ENCODE measurements around the gene STX2.
"Not testable (repeated sequence)": the region's sequence is repeated elsewhere in the genome, so short reads cannot be mapped to it uniquely, and the experiment has no call there.

The STX2 gene

DNA sequence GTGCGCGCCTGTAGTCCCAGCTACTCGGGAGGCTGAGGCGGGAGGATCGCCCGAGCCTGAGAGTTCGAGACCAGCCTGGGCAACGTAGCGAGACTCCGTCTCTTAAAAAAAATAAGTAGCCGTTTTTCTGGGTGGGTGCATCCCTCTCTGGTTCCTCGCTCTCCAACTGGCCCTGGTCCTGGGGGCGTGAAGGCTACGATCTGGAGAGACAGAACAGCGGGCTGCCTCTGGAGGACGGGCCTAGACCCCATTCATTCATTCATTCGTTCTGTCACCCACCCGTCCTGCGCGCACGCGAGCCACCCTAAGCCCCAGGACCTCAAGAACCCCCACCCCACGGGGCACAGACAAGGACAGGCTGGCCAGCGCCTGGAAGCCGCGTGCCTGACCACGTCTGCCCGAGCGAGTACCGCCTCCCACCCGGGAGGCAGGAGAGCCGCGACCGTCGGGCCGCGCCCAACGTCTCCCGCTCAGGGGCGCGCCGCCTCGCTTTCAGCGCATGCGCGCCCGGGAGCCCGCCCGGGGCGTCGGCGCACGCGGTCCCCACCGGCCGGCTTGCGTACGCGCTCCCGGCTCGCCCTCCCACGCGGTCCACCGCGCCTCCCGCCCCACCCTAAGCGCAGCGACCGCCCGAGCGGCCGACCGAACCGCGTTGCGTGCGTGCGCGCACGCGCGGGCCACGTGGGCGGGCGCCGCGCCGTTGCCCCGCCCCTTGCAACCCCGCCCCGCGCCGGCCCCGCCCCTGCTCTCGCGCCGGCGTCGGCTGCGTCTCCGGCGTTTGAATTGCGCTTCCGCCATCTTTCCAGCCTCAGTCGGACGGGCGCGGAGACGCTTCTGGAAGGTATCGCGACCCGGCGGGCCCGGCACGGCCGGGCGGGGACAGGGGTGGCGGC lies 32.5 kb upstream of the STX2 start, which contains the start of gene RAN:
Gene RAN, plus strand, starts transcription at position 781 of the 893 bp plus-strand sequence. CDS start 528 bp downstream, outside the sequence.
- in situ Hi-C loops (cut with HindIII; ENCODE audit: low sequenced_read_pairs) = no loop called here

DNA sequence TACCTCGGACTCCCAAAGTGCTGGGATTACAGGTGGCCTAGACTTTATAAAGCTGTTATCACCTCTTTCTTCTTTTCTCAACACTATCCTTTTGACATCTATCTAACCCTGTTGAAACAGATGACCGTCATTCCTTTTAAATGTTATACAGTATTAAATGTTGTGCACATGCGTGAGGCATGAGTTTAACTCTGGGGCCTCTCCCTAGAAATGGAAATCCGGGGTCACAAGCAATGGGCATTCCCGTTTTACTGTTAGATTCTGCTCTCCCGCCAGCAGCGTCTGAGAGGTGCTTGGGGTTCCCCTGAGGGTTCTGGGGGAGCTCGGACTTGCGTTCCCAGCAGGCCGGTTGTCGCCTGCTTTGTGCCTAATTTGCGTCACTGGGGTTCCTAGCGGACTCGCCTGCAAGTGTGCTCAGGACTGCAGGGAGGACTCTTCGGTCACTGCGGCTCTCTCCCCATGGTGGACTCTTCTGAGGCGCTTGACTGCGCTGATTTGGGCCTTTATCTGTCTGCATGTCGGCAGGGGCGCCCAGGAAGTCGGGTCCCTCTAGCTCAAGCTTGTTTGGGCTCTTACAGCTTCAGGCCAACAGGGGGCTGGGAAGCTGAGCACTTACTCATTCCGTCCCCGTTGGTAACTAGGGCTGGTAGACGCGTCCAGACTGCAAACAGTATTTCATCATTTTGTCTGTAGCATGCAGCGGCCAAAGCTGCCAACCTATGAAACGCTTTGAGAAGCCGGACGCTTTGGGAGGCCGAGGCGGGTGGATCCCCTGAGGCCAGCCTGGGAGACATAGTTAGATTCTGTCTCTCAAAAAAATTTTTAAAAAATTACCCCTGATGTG lies 31.6 kb upstream of the STX2 start:
- in situ Hi-C loops (cut with HindIII; ENCODE audit: low sequenced_read_pairs) = no loop called here

DNA sequence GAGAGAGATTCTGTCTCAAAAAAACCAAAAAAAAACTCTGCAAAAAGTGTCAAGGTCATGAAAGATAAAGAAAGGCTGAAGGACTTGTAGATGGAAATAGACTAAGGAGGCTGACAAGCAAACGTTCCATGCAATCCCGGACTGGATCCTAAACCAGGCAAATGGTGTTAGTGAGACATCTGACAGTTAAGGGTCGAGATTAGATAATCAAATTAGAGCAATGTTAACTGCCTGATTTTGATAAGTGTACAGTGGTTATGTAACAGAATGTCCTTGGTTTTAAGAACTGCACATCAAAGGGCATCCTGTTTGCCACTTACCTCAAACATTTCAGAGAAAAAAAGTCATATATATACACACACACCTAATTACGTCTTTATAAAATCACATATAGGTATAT lies 29.4 kb upstream of the STX2 start:
- in situ Hi-C loops (cut with HindIII; ENCODE audit: low sequenced_read_pairs) = no loop called here

DNA sequence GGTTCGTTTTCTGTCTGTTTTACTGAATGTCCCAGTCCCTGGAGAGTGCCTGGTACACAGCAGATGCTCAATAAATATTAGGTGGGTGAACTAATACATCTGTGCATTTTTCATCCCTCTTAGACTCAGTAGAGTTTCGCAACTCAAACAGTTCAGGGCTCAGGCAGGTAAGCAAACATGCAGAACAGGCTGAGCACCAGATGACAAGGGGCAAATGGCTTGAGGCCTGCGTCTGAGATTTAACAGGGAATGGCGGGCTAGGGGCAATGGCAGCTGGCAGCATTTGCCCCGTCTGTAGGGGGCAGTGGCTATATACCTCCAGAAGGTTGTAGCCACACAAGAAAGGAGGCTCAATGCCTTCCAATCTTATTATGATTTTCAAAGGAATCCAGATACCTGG lies 24.2 kb upstream of the STX2 start:
- in situ Hi-C loops (cut with HindIII; ENCODE audit: low sequenced_read_pairs) = no loop called here

DNA sequence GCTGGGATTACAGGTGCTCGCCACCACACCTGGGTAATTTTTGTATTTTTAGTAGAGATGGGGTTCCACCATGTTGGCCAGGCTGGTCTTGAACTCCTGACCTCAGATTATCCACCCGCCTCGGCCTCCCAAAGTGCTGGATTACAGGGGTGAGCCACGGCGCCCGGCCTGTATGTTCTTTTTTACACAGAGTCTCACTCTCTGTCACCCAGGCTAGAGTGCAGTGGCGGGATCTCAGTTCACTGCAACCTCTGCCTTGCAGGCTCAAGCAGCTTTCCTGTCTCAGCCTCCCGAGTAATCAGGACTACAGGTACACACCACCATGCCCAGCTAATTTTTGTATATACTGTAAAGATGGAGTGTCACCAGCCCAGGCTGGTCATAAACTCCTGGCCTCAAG lies 23.7 kb upstream of the STX2 start:
- in situ Hi-C loops (cut with HindIII; ENCODE audit: low sequenced_read_pairs) = not testable (repeated sequence)

DNA sequence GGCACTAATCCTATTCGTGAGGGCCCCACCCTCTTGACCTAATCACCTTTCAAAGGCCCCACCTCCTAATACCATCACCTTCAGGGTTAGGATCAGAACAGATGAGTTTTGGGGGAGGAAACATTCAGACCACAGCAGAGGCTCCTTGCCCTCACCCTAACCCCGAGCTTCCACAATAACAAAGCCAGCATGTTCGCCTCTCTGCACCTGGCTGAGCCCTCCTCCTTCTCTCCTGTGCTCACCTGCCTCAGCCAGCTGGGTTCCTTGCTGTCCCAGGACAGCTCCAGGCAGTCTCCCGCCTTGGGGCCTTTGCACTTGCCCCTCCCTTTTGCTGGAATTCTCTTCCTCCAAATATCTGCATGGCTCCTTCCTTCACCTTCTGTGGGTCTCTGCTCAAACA lies 23.1 kb upstream of the STX2 start:
- in situ Hi-C loops (cut with HindIII; ENCODE audit: low sequenced_read_pairs) = no loop called here

DNA sequence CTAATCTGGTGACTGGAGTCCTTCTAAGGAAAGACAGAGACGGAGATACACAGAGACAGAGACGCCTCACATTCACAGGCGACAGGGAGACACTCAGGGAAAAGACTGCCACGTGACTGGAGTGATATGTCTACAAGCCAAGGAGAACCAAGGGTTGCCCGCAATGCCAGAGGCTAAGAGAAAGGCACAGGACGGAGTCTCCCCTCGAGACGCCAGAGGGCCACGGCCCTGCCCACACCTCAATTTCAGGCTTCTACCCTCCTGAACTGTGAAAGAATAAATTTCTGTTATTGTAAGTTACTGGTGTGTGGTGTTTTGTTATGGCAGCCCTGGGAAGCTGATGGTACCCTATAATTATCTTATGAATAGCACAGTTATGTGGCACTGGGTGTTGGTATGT lies 21.3 kb upstream of the STX2 start:
- in situ Hi-C loops (cut with HindIII; ENCODE audit: low sequenced_read_pairs) = no loop called here

DNA sequence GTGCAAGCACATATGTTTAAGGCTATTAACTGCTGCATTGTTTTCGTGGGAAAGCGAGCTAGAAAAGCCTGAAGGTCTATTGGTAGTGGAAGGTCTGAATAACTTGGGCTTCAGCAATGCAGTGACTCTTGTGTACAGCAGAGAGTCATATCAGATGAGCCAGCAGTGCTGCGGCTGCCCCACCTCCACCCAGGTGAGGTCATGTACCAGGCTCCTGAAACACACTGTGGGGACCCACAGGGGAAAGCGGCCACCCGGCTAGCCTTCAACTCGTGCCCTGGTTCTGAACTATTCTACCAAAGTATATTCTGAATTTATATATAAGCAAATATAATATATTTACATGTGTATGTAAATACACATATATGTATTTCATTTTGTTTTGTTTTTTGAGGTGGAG lies 20.1 kb upstream of the STX2 start:
- in situ Hi-C loops (cut with HindIII; ENCODE audit: low sequenced_read_pairs) = no loop called here

DNA sequence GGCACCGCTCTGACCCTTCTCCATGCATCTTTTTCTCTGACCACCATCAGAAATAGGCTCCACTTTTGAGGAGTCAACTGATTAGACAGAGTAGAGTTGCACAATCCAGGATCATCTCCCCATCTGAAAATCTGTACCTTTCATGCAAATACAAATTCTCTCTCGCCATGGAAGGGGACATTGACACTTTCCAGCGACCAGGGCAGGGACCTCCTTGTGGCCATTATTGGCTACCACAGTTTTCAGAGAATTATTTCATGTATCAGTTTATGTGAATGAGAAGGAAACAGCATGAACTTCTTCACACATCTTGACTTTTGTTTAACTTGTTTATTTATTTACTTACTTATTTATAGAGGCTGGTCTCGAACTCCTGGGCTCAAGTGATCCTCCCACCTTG lies 19.0 kb upstream of the STX2 start:
- in situ Hi-C loops (cut with HindIII; ENCODE audit: low sequenced_read_pairs) = no loop called here

DNA sequence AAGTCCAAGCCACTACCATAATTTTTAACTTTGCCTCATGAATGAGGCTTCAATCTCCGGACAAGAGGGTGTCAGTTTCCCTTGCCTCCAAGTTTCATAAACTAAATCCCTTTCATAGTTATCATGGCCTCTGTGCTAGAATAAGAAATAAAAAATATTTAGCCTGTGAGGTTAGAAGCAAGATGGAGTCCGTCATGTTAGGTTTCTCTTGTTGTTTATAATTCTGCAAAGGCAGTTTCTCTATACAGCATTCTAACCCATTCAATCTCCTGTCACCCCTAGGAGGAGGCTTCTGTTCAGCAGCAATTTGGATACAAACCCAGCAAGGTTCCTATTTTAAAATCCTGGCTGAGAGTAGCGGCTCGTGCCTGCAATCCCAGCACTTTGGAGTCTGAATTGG lies 17.0 kb upstream of the STX2 start:
- in situ Hi-C loops (cut with HindIII; ENCODE audit: low sequenced_read_pairs) = no loop called here

DNA sequence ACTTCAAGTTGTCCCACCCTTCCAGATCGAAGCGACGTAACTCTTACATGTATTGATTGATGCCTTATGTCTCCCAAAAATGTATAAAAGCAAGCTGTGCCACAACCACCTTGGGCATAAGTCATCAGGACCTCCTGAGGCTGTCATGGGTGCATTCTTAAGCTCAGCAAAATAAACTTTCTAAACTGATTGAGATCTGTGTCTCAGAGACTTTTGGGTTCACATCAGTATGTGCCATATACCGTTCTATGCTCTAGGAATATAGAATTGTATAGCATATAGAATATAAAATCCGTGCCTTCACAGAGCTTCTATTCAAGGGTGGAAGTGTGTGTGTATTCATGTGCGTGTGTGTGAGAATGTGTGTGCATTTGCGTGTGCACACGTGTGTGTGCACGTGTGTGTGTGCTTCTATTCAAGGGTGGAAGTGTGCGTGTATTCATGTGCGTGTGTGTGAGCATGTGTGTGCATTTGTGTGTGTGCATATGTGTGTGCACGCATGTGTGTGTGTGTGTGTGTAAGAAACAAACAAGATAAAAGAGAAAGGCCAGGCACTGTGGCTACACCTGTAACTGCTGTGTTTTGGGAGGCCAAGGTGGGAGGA lies 11.5 kb upstream of the STX2 start:
- in situ Hi-C loops (cut with HindIII; ENCODE audit: low sequenced_read_pairs) = no loop called here

DNA sequence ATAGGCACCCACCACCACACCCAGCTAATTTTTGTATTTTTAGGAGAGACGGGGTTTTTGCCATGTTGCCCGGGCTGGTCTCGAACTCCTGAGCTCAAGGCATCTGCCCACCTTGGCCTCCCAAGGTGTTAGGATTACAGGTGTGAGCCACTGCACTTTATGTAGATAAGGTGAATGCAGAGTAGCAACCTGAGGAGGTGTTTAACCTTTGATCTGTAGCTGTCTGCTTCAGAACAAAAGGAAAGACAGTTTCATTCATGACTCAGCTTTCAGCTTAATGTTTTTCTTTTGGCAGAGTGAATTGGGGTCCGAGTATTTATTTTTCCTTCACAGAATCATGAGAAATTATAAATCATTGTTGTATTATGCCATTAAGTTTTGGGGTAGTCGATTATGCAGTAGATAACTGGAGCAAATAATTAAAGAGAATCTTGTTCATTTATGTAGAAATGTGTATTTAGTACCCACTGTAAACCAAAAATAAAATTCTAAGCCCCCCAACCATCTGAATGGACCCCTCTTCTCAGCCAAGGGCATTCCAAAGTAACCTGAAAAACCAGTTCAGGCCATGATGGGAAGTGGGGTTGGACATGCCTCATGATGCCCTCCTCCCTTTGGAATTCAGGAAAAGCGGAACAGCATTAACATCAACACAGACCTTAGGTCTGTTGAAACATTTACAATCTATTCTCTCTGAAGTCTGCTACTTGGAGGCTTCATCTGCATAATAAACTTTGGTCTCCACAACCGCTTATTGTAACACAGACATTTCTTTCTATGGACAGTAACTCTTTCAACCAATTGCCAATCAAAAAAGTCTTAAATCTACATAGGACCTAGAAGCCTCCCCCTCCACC lies 10.7 kb upstream of the STX2 start:
- in situ Hi-C loops (cut with HindIII; ENCODE audit: low sequenced_read_pairs) = no loop called here

DNA sequence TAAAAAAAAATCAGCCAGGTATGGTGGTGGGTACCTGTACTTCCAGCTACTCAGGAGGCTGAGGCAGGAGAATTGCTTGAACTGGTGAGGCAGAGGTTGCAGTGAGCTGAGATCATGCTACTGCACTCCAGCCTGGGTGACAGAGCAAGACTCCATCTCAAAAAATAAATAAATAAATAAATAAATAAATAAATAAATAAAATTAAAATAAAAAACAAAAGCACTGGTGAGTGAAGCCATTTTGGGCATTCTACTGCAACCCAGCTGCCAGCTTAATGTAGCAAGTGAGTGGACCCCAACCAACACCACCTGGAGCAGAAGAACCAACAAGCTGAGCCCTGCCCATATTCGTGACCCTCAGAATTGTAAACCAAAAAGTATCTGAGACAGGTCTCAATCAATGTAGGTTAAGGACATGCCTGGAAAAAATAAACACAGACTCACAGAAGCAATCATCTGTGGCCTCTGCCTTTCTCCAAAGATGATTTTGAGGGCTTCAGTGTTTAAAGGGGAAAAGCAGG lies 9.8 kb upstream of the STX2 start:
- in situ Hi-C loops (cut with HindIII; ENCODE audit: low sequenced_read_pairs) = not testable (repeated sequence)

DNA sequence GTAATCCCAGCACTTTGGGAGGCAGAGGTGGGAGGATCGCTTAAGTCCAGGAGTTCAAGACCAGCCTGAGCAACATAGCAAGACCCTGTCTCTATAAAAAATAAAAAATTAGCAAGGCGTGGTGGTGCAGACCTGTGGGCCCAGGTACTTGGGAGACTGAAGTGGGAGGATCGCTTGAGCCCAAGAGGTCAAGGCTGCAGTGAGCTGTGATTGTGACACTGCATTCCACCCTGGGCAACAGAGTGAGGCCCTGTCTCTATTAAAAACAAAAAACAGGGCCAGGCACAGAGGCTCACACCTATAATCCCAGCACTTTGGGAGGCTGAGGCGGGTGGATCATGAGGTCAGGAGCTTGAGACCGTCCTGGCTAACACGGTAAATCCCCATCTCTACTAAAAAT lies 9.1 kb upstream of the STX2 start:
- in situ Hi-C loops (cut with HindIII; ENCODE audit: low sequenced_read_pairs) = not testable (repeated sequence)

DNA sequence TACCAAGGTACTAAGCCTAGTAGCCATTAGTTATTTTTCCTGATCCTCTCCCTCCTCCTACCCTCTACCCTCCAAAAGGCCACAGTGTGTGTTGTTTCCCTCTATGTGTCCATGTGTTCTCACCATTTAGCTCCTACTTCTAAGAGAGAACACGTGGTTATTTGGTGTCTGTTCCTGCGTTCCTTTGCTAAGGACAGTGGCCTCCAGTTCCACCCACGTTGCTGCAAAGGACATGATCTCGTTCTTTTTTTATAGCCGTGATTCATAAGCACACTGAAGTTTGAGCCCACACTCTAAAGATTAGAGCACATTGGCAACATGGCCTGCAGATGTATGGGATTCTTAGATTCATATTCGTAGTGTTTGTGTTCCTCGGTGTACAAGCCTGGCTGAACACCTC lies 8.1 kb upstream of the STX2 start:
- in situ Hi-C loops (cut with HindIII; ENCODE audit: low sequenced_read_pairs) = no loop called here

DNA sequence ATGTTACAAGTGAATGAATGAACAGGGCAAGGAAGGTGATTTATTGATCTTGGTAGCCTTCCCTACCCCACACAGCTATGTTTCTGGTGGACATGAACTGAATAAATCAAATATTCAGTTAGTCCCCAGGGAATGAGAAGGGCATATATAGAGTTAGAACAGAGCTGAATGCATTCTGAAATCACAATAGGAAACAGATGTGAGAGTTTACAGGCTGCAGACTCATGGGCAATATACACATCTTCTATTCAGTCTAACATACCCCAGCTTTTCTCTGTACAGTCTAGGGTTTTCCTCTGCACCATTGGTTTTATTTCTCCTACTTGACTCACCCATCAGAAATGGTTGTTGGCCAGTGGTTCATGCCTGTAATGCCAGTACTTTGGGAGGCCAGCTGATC lies 7.3 kb upstream of the STX2 start:
- in situ Hi-C loops (cut with HindIII; ENCODE audit: low sequenced_read_pairs) = no loop called here

DNA sequence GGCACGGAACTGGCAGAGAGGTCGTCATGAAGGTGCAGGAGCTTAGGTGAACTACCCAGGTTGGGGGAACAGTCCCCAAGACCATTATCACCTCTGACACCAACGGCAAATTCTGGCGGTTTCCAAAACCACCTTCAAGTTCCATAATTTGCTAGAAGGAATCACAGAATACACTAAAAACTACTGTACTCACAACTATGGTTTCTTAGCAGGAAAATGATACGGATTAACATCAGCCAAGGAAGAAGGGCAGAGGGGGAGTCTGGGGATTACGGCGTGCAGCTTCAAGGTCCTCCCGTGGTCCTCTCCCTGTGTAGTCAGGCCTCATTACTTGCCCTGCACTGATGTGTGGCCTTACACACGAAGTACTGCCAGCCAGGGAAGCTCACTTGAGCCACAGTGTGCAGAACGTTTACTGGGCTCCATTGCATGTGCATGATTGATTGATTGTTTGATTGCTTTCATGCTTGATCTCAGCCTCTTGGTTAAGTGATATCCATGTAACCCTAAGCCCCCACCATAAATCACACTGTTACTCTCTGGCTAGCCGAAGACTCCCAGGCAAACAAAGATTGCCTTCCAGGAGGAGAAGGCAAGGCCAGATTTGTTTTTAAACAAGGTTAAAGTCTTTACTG lies 837 bp upstream of the STX2 start:
- in situ Hi-C loops (cut with HindIII; ENCODE audit: low sequenced_read_pairs) = no loop called here

DNA sequence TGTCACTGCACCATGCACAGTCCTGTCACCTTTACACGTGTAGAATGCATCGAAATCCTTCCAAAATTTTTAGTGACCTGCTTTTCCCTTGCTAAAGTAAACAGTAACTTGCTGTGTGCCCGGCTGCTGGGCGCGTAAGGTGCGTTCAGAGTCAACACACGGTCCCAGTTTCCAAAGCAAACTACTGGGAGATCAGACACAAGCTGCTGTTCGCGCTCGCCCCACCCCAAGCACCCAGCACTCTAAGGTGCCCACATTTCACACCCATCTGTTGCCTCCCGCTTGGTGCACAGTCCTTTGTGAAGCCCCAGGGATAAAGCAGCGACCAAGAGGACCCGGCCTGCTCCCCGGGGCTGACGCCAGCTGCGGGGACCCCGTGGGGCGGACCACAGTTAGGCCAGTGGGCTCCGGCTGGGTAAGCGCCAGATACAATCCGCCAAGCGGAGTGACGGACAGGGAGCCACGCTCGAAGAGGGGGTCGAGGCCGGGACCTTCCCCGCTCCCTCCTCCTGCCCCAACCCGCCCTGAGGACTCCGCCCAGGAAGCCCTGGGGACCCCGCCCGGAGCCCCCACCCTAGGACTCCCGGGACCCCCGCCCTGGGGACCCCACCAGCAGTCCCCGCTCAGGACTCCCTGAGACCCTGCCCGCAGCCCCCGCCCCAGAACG lies 633 bp downstream of the STX2 start:
- in situ Hi-C loops (cut with HindIII; ENCODE audit: low sequenced_read_pairs) = no loop called here

DNA sequence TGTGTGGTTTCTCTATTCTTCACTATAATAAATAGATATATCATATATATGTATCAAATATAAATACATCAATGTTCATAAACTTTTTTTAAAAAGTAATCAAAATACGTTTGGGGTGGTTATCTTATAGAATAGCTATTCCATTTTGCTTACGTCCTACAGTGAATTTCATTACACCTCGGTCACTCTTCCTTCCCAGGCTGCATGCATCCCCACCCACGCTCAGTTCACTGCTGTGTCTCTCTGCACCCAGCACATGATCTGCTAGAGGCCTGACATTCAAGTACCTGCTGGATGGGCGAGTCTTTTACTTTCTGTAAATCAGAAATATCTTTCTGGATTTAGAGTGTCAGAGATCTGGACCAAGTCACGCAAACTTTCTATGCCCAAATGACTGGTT lies 3.6 kb downstream of the STX2 start:
- in situ Hi-C loops (cut with HindIII; ENCODE audit: low sequenced_read_pairs) = no loop called here

All from endothelial cell of hepatic sinusoid (primary cell).